Karpas-422 (cell line): Measurements from ENCODE around the gene TMEM44. TPM values are rescaled to one million over a fixed set of nuclear protein-coding genes. Genes with fewer than 3 reads are reported as not detected.

ENCODE experiments used
- DNase-seq: peaks from one replicate; pipeline ENCODE4 v3.0.0-alpha.2; 2015
- H2AFZ ChIP-seq: fragments of 200-600 bp; sonication (generic); 2 replicates; pipeline ENCODE4 v1.6.1; 2014; ENCODE audit warnings: antibody characterized with exemption, low read length, mixed read lengths
- H3K27ac ChIP-seq: fragments of 200-600 bp; sonication (generic); 2 replicates; pipeline ENCODE4 v1.5.1; 2014; ENCODE audit warnings: mild to moderate bottlenecking, low read length, moderate library complexity
- H3K27me3 ChIP-seq: fragments of 200-600 bp; sonication (generic); 2 replicates; pipeline ENCODE4 v1.6.1; 2014; ENCODE audit warnings: low read length, mixed read lengths
- H3K36me3 ChIP-seq: fragments of 200-600 bp; sonication (generic); 2 replicates; pipeline ENCODE4 v1.6.1; 2014; ENCODE audit warnings: low read length, mixed read lengths; ENCODE audit not compliant: insufficient read depth
- H3K4me1 ChIP-seq: fragments of 200-600 bp; sonication (generic); 2 replicates; pipeline ENCODE4 v1.6.1; 2014; ENCODE audit warnings: mild to moderate bottlenecking, low read length, mixed read lengths
- H3K4me2 ChIP-seq: fragments of 200-600 bp; sonication (generic); 2 replicates; pipeline ENCODE4 v1.6.1; 2014; ENCODE audit warnings: low read length, low read depth, mild to moderate bottlenecking; ENCODE audit not compliant: poor library complexity, severe bottlenecking
- H3K4me3 ChIP-seq: fragments of 200-600 bp; sonication (generic); 2 replicates; pipeline ENCODE4 v1.5.1; 2014; ENCODE audit warnings: mild to moderate bottlenecking, antibody characterized with exemption, low read length, mixed read lengths
- H3K79me2 ChIP-seq: fragments of 200-600 bp; sonication (generic); 2 replicates; pipeline ENCODE4 v1.6.1; 2014; ENCODE audit warnings: mild to moderate bottlenecking, low read length, mixed read lengths
- H3K9ac ChIP-seq: fragments of 200-600 bp; sonication (generic); 2 replicates; pipeline ENCODE4 v1.6.0; 2014; ENCODE audit warnings: low read length
- H3K9me2 ChIP-seq: fragments of 200-600 bp; sonication (generic), shearing (Covaris generic); replicated peaks from 2 replicates; pipeline ENCODE4 v1.6.0; 2014; ENCODE audit warnings: mild to moderate bottlenecking, low read length, moderate library complexity; ENCODE audit not compliant: insufficient read depth
- H3K9me3 ChIP-seq: fragments of 300-700, 200-600 bp; sonication (generic); 2 replicates; pipeline ENCODE4 v1.6.1; 2014; ENCODE audit warnings: low read length, mixed read lengths
- H4K20me1 ChIP-seq: fragments of 200-600 bp; sonication (generic); 2 replicates; pipeline ENCODE4 v1.6.1; 2014; ENCODE audit warnings: mild to moderate bottlenecking, antibody characterized with exemption, low read length, low read depth; ENCODE audit not compliant: insufficient read depth
- total RNA-seq: library from RNA; depleted of rRNA; stranded (reverse); fragments of >200 nt; shearing (Covaris generic); gene quantifications from 2 replicates; pipeline ENCODE4 v1.2.3, GENCODE V29; 2014; ENCODE audit warnings: low replicate concordance

TMEM44 gene
- total RNA-seq, 1 experiment from 2014 or later: 10.9 TPM

DNA sequence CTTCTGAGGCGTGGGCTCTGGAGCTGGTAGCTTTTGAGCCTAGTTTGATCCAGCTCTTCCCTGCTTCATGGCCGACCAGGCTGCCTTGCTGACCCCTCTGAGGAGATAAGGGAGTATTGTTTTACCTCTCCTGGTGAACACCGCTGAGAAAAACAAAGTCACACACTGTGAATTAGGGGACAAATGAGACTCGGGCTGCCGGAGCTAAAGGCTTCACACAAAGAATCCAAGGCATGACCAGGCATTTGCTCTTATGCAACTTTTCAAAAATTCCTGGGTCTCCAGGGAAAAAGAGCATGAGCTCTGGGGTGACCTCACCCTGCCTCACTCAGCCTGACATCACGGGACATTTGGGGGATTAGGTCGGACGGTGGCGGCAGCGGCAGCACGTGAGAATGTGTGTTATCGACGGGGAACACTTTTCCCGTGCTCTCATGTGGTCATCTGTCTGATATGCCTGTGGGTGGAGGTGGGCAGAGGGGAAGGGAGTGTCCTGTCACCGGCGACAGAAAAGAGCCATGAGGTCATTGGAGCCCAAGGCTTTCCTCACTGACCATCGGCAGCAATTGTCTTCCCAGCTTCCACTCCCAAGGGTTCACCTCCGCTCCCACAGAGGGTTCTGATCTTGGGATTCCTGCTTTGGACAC is 61.0 kb downstream of the TMEM44 start:
- Histone ChIP-seq H3K27me3 (no peaks in the 10 kb centered on the region), H3K4me2 (no peak overlapping the region), H3K4me3 (no peak overlapping the region), H3K9me3 (no peaks in the 10 kb centered on the region), H3K9me2 (no peaks in the 10 kb centered on the region), H3K9ac (no peak overlapping the region), H4K20me1 (no peaks in the 10 kb centered on the region), H3K27ac (no peak overlapping the region), H3K79me2 (no peaks in the 10 kb centered on the region), H3K4me1 (peaks cover 3% of the 10 kb centered on the region; the same call in 1 of the 2 replicates), H2AFZ (no peak overlapping the region), H3K36me3 (no peaks in the 10 kb centered on the region)
- no peak for DNase-seq

DNA sequence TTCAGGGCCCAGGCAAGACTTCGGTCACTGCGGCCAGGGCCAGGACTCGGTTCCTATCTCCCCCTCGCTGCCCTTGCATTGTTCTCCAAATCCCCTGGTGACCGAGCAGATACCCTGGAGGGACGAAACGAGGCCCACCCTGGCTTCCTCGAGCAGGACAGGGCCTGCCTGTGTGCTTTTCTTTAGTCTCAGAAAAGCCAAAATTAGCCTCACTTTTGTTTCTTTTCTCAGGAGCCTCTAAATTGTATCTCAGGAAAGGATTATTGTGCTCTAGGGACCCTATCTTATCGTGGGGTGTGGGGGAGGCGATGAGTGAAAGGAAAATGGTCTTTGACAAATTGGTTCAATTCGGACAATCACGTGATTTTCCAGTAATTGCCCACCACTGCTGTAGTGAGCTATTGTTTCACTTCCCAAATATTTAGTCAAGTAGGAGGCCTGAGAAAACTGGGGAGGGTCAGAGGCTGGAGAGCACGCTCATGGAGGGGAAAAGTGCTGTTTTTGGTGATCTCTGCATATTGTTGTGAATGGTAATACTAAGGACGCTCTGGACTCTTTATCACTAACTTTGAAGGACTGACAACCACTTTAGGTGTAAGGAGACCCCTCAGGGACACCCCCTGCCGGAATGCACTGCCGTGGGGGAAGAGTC is 61.6 kb downstream of the TMEM44 start:
- Histone ChIP-seq H3K36me3 (no peaks in the 10 kb centered on the region), H3K4me3 (no peak overlapping the region), H3K79me2 (no peaks in the 10 kb centered on the region), H3K9me2 (no peaks in the 10 kb centered on the region), H3K9me3 (no peaks in the 10 kb centered on the region), H3K9ac (no peak overlapping the region), H3K27ac (no peak overlapping the region), H2AFZ (no peak overlapping the region), H3K4me2 (peak overlapping the region; percentile 14), H3K4me1 (peaks cover 3% of the 10 kb centered on the region; the same call in 1 of the 2 replicates), H4K20me1 (no peaks in the 10 kb centered on the region), H3K27me3 (no peaks in the 10 kb centered on the region)
- no peak for DNase-seq

DNA sequence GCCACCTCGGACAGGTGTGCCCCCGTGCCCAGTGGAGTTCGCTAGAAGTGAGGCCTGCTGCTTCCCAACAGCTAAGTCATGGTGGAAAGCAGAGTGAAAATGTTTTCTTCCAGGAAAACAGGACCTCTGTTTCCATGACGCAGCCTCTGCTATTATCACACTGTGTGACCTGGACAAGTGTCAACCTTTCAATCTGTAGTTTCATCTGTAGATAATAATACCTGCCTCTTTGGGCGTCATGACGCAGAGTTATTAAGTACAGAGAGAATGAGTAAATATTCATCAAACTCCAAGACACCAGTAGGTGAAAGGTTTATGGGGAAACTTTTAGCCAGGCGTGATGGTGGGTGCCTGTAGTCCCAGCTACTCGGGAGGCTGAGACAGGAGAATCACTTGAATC is 62.3 kb downstream of the TMEM44 start:
- no peaks in the 10 kb centered on the region for H3K27me3 ChIP-seq
- peaks cover 3% of the 10 kb centered on the region; the same call in 1 of the 2 replicates for H3K4me1 ChIP-seq
- no peak overlapping the region for H2AFZ ChIP-seq
- no peak overlapping the region for H3K4me3 ChIP-seq
- no peaks in the 10 kb centered on the region for H3K36me3 ChIP-seq
- H3K9me3 ChIP-seq: no peaks in the 10 kb centered on the region
- no peaks in the 10 kb centered on the region for H3K79me2 ChIP-seq
- H3K4me2 ChIP-seq: no peak overlapping the region
- H3K9me2 ChIP-seq: no peaks in the 10 kb centered on the region
- H4K20me1 ChIP-seq: no peaks in the 10 kb centered on the region
- no peak for DNase-seq
- no peak overlapping the region for H3K9ac ChIP-seq
- H3K27ac ChIP-seq: no peak overlapping the region

DNA sequence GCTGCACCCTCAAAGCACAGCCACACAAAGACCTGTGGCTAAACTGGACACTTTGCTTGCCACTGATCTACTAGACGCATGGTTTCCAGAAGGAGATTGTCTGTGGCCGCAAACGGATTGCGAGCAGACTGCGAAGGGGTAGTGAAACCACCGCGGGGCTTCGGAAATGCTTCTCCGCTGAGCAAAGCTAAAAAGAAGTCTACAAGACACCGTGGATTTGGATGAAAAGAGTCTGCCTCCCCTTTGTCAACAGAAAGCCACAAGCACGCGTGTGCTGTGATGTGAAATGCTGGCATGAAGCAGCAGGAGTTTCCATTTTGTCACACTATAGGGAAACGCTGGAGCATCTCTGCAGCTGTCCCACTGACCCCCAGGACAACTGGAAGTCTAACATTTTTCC is 63.0 kb downstream of the TMEM44 start:
- H3K9ac ChIP-seq: no peak overlapping the region
- H2AFZ ChIP-seq: no peak overlapping the region
- no peaks in the 10 kb centered on the region for H3K27me3 ChIP-seq
- H3K9me3 ChIP-seq: no peaks in the 10 kb centered on the region
- H3K4me1 ChIP-seq: peaks cover 3% of the 10 kb centered on the region; the same call in 1 of the 2 replicates
- H3K9me2 ChIP-seq: no peaks in the 10 kb centered on the region
- H4K20me1 ChIP-seq: no peaks in the 10 kb centered on the region
- H3K27ac ChIP-seq: no peak overlapping the region
- no peaks in the 10 kb centered on the region for H3K36me3 ChIP-seq
- no peak overlapping the region for H3K4me3 ChIP-seq
- no peak for DNase-seq
- no peaks in the 10 kb centered on the region for H3K79me2 ChIP-seq
- H3K4me2 ChIP-seq: no peak overlapping the region

DNA sequence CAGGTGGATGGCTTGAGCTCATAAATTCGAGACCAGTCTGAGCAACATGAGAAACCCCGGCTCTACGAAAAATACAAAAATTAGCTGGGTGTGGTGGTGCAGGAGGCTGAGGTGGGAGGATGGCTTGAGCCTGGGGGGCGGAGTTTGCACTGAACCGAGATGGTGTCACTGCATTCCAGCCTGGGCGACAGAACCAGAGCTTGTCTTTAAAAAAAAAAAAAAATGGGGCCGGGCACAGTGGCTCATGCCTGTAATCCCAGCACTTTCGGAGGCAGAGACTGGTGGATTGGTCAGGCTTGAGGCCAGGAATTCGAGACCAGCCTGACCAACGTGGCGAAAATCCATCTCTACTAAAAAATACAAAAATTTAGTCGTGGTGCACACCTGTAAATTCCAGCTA is 64.0 kb downstream of the TMEM44 start:
- no peak overlapping the region for H3K4me3 ChIP-seq

DNA sequence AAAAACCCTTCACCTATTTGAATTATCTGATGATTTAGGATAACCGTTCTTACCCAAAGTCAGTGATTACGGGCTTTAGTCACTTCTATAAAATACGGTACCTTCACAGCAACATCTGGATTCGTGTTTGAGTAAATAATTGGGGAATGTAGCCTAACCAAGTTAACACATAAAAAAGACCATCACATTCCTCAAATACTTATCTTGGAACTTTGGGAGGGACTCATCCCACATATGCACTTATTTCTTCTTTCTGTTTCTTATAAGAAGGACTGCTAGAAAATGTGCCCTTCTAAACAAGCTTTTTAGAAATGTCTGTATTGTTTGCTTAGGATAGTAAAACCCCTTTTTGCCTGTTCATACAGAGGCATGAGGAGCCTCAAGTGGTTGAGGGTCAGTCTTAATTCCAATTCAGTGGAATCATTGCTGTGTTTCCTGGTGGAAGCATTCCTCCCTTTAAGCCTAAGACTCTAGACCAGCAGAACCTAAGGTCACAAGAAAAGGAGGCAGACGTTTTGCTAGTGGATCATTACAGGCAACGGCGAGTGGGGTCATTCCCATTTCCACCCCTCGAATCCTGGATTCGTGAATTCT is 67.5 kb downstream of the TMEM44 start:
- H3K27ac ChIP-seq: no peak overlapping the region
- no peaks in the 10 kb centered on the region for H3K36me3 ChIP-seq
- no peaks in the 10 kb centered on the region for H3K9me2 ChIP-seq
- H3K9me3 ChIP-seq: no peaks in the 10 kb centered on the region
- no peak overlapping the region for H3K9ac ChIP-seq
- H2AFZ ChIP-seq: no peak overlapping the region
- H4K20me1 ChIP-seq: no peaks in the 10 kb centered on the region
- H3K4me3 ChIP-seq: no peak overlapping the region
- no peaks in the 10 kb centered on the region; the same call in 1 of the 2 replicates for H3K27me3 ChIP-seq
- no peaks in the 10 kb centered on the region for H3K4me1 ChIP-seq
- H3K4me2 ChIP-seq: no peak overlapping the region
- no peak for DNase-seq
- H3K79me2 ChIP-seq: no peaks in the 10 kb centered on the region

More for the DNA sequence above, 64.0 kb downstream of the TMEM44 start:
- Histone ChIP-seq H3K4me1 (peaks cover 3% of the 10 kb centered on the region; the same call in 1 of the 2 replicates), H3K9me2 (no peaks in the 10 kb centered on the region), H4K20me1 (no peaks in the 10 kb centered on the region), H3K79me2 (no peaks in the 10 kb centered on the region), H3K36me3 (no peaks in the 10 kb centered on the region), H3K9me3 (no peaks in the 10 kb centered on the region), H3K27me3 (no peaks in the 10 kb centered on the region; the same call in 1 of the 2 replicates), H2AFZ (no peak overlapping the region), H3K4me2 (no peak overlapping the region), H3K9ac (no peak overlapping the region), H3K27ac (no peak overlapping the region)
- no peak for DNase-seq

DNA sequence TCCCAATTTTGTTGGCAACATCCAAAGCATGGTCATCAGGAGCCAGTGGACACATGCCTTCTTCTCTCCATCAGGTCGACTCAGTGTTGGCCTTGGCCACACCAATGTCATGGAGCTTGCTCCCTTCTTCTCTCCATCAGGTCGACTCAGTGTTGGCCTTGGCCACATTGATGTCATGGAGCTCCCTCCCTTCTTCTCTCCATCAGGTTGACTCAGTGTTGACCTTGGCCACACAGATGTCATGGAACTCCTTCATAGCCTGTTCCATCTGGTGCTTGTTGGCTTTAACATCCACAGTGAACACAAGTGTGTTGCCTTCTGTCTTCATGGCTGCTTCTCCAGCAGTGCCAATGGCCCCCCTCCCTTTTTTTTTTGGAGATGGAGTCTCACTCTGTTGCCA is 70.2 kb downstream of the TMEM44 start:
- Histone ChIP-seq H3K9me3 (no peaks in the 10 kb centered on the region), H3K79me2 (no peaks in the 10 kb centered on the region), H2AFZ (no peak overlapping the region), H3K27ac (no peak overlapping the region), H3K9me2 (no peaks in the 10 kb centered on the region), H4K20me1 (no peaks in the 10 kb centered on the region), H3K27me3 (no peaks in the 10 kb centered on the region; the same call in 1 of the 2 replicates), H3K36me3 (no peaks in the 10 kb centered on the region), H3K4me1 (no peaks in the 10 kb centered on the region), H3K4me2 (no peak overlapping the region), H3K4me3 (no peak overlapping the region), H3K9ac (no peak overlapping the region)
- no peak for DNase-seq

DNA sequence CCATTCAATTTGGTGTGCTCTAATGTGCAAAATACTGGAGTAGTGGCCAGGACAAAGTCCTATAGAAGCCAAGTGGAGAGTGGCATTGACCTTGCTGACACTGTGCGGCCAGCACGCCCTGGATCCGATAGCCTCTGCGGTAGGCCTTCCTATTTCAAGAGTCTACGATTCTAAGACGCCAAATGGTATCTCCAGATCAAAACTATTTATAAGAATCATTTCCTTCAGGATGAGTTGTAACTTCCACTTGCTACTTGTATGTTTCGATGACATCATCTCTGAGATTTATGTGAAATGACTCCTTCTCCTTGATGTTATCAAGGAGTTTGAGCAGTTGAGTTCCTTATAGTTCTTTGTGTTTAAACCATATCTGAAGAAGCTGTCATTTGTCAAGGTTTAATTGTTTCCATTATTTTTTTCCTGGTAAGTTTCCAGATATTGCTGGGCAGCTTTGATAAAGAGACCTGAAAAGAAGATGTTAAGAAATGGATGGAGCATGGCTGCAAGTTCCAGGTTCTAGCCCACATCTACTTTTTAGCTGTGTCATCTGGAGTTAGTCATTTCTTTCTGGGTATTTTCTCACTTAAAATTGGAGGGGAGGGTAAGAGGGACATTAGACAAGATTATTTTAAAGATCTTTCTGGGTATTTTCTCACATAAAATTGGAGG is 71.8 kb downstream of the TMEM44 start:
- no peak for DNase-seq
- Histone ChIP-seq H3K79me2 (no peaks in the 10 kb centered on the region), H3K9me3 (no peaks in the 10 kb centered on the region), H3K4me2 (no peak overlapping the region), H3K4me1 (peaks cover 5% of the 10 kb centered on the region), H2AFZ (no peak overlapping the region), H3K9ac (no peak overlapping the region), H3K27ac (no peak overlapping the region), H3K36me3 (no peaks in the 10 kb centered on the region), H3K27me3 (no peaks in the 10 kb centered on the region; the same call in 1 of the 2 replicates), H3K9me2 (no peaks in the 10 kb centered on the region), H4K20me1 (no peaks in the 10 kb centered on the region), H3K4me3 (no peak overlapping the region)
